Activated naive CD4-positive, alpha-beta T cell treated with anti-CD3 and anti-CD28 coated beads for 36 hours (primary cell): ENCODE data around the gene ATP8B3. TPM values are rescaled to one million over a fixed set of nuclear protein-coding genes. Genes with fewer than 3 reads are reported as not detected.
"Not testable (repeated sequence)": the region's sequence is repeated elsewhere in the genome, so short reads cannot be mapped to it uniquely, and the experiment has no call there.

Experiments used
- CTCF ChIA-PET: fragments of 350-600 bp; sonication (Branson Sonifier 250); formaldehyde crosslinking; loops from one replicate; lab custom pipeline; 2021; ENCODE audit warnings: antibody characterized with exemption; lab: Charles Lee
- DNase-seq: peaks from one replicate; pipeline ENCODE4 v3.0.0-alpha.2; 2020
- H3K27ac Mint-ChIP-seq: one replicate; pipeline ENCODE4 v1.8.0; 2021; ENCODE audit warnings: mild to moderate bottlenecking, mixed read lengths
- H3K27me3 Mint-ChIP-seq: one replicate; pipeline ENCODE4 v1.8.0; 2021; ENCODE audit warnings: low read depth, mixed read lengths
- H3K36me3 Mint-ChIP-seq: one replicate; pipeline ENCODE4 v1.8.0; 2021; ENCODE audit warnings: low read depth, mixed read lengths
- H3K4me1 Mint-ChIP-seq: one replicate; pipeline ENCODE4 v1.8.0; 2021; ENCODE audit warnings: low read depth, mixed read lengths
- H3K4me3 Mint-ChIP-seq: one replicate; pipeline ENCODE4 v1.8.0; 2021; ENCODE audit warnings: mild to moderate bottlenecking, moderate library complexity, mixed read lengths
- H3K9me3 Mint-ChIP-seq: one replicate; pipeline ENCODE4 v1.8.0; 2021; ENCODE audit warnings: mixed read lengths
- intact Hi-C: fragments of 100-400 bp; cut with micrococcal nuclease; formaldehyde crosslinking; loops from one replicate; pipeline ENCODE4 v1.15.1; 2023
- total RNA-seq, 2 experiments: library from RNA; stranded (reverse); gene quantifications; one replicate each; pipeline ENCODE4 v1.2.3, GENCODE V29; 2021

The ATP8B3 gene
- total RNA-seq, 2 experiments from 2014 or later: 6.1 to 8.4 TPM

GRCh38 chr19:1767464-1767933 lies 44.6 kb downstream of the ATP8B3 start:
- CTCF ChIA-PET: interaction anchor here (0.6 to 3.9 kb wide), 9 partner anchors 10 to 452 kb away, joined by 3 to 42 read pairs (median 3); no protein-coding TSS in a partner anchor
- Mint-ChIP-seq H3K36me3 (no peaks in the 10 kb centered on the region), H3K9me3 (peaks cover 11% of the 10 kb centered on the region), H3K27ac (no peak overlapping the region), H3K4me3 (no peak overlapping the region), H3K4me1 (no peaks in the 10 kb centered on the region), H3K27me3 (peaks cover 70% of the 10 kb centered on the region)
- peak; percentile 65 for DNase-seq
- intact Hi-C loops: loop anchor here (1.0 kb wide), 2 partner anchors 95 to 162 kb away; partner anchors contain the start of gene UQCR11

GRCh38 chr19:1766800-1767352 lies 45.2 kb downstream of the ATP8B3 start:
- peaks cover 11% of the 10 kb centered on the region for H3K9me3 Mint-ChIP-seq
- CTCF ChIA-PET: interaction anchor here (0.6 to 3.9 kb wide), 9 partner anchors 11 to 451 kb away, joined by 3 to 42 read pairs (median 3); no protein-coding TSS in a partner anchor
- no peaks in the 10 kb centered on the region for H3K4me1 Mint-ChIP-seq
- no peak overlapping the region for H3K27ac Mint-ChIP-seq
- H3K36me3 Mint-ChIP-seq: no peaks in the 10 kb centered on the region
- no peak for DNase-seq
- H3K4me3 Mint-ChIP-seq: no peak overlapping the region
- intact Hi-C loops: loop anchor here (1.0 kb wide), 2 partner anchors 95 to 162 kb away; partner anchors contain the start of gene UQCR11
- H3K27me3 Mint-ChIP-seq: peaks cover 68% of the 10 kb centered on the region

- H3K27me3 Mint-ChIP-seq: peaks cover 70% of the 10 kb centered on the region
- no peak for DNase-seq
- H3K36me3 Mint-ChIP-seq: no peaks in the 10 kb centered on the region
- peaks cover 6% of the 10 kb centered on the region for H3K9me3 Mint-ChIP-seq
- intact Hi-C loops: no loop called here
- no peak overlapping the region for H3K27ac Mint-ChIP-seq
- CTCF ChIA-PET: interaction anchor here (1.0 to 3.9 kb wide), 8 partner anchors 12 to 97 kb away, joined by 3 to 42 read pairs (median 3); no protein-coding TSS in a partner anchor
- no peak overlapping the region for H3K4me3 Mint-ChIP-seq
- H3K4me1 Mint-ChIP-seq: no peaks in the 10 kb centered on the region
Observed at GRCh38 chr19:1765904-1766799, 45.9 kb downstream of the ATP8B3 start.

- Mint-ChIP-seq H3K4me1 (no peaks in the 10 kb centered on the region), H3K27ac (no peak overlapping the region), H3K27me3 (peaks cover 69% of the 10 kb centered on the region), H3K9me3 (no peaks in the 10 kb centered on the region), H3K4me3 (no peak overlapping the region), H3K36me3 (no peaks in the 10 kb centered on the region)
- intact Hi-C loops: no loop called here
- no peak for DNase-seq
- CTCF ChIA-PET: interaction anchor here (2.0 to 3.9 kb wide), 2 partner anchors 23 to 93 kb away, joined by 5 to 42 read pairs; no protein-coding TSS in a partner anchor
Observed at GRCh38 chr19:1765232-1765903, 46.7 kb downstream of the ATP8B3 start.

GRCh38 chr19:1764729-1765128 lies 47.3 kb downstream of the ATP8B3 start:
- intact Hi-C loops: no loop called here
- CTCF ChIA-PET: interaction anchor here (1.0 to 3.9 kb wide), 3 partner anchors 13 to 92 kb away, joined by 3 to 42 read pairs (median 5); no protein-coding TSS in a partner anchor
- Mint-ChIP-seq H3K4me1 (no peaks in the 10 kb centered on the region), H3K9me3 (no peaks in the 10 kb centered on the region), H3K36me3 (no peaks in the 10 kb centered on the region), H3K4me3 (no peak overlapping the region), H3K27me3 (peaks cover 68% of the 10 kb centered on the region), H3K27ac (no peak overlapping the region)
- no peak for DNase-seq

GRCh38 chr19:1763648-1764639 lies 48.1 kb downstream of the ATP8B3 start:
- Mint-ChIP-seq H3K27ac (no peak overlapping the region), H3K36me3 (no peaks in the 10 kb centered on the region), H3K27me3 (peaks cover 72% of the 10 kb centered on the region), H3K4me1 (no peaks in the 10 kb centered on the region), H3K4me3 (no peak overlapping the region), H3K9me3 (no peaks in the 10 kb centered on the region)
- no peak for DNase-seq
- intact Hi-C loops: no loop called here
- CTCF ChIA-PET: interaction anchor here (1.0 to 2.0 kb wide), 2 partner anchors 13 to 25 kb away, joined by 3 to 5 read pairs; no protein-coding TSS in a partner anchor

GRCh38 chr19:1762243-1763117 lies 49.6 kb downstream of the ATP8B3 start:
- Mint-ChIP-seq H3K27me3 (peaks cover 70% of the 10 kb centered on the region), H3K4me1 (no peaks in the 10 kb centered on the region), H3K4me3 (no peak overlapping the region), H3K36me3 (no peaks in the 10 kb centered on the region), H3K9me3 (no peaks in the 10 kb centered on the region), H3K27ac (no peak overlapping the region)
- no peak for DNase-seq
- intact Hi-C loops: no loop called here
- CTCF ChIA-PET: no interaction called here

GRCh38 chr19:1761528-1762242 lies 50.4 kb downstream of the ATP8B3 start:
- H3K9me3 Mint-ChIP-seq: no peaks in the 10 kb centered on the region
- no peak overlapping the region for H3K27ac Mint-ChIP-seq
- H3K27me3 Mint-ChIP-seq: peaks cover 75% of the 10 kb centered on the region
- intact Hi-C loops: no loop called here
- no peak overlapping the region for H3K4me3 Mint-ChIP-seq
- peaks cover 4% of the 10 kb centered on the region for H3K4me1 Mint-ChIP-seq
- no peaks in the 10 kb centered on the region for H3K36me3 Mint-ChIP-seq
- no peak for DNase-seq
- CTCF ChIA-PET: no interaction called here

GRCh38 chr19:1760786-1761527 lies 51.1 kb downstream of the ATP8B3 start:
- intact Hi-C loops, H3K9me3 Mint-ChIP-seq, H3K36me3 Mint-ChIP-seq, DNase-seq, H3K4me1 Mint-ChIP-seq, H3K4me3 Mint-ChIP-seq, H3K27ac Mint-ChIP-seq: not testable (repeated sequence)
- peaks cover 78% of the 10 kb centered on the region for H3K27me3 Mint-ChIP-seq
- CTCF ChIA-PET: interaction anchor here (0.7 kb wide), 1 partner anchor 340 kb away, joined by 4 read pairs; no protein-coding TSS in a partner anchor
